ENCODE data around the gene PPP4R3B.

GRCh38 chr2:55526174-55526573 lies 91.2 kb downstream of the PPP4R3B start:
- no peak for TF ChIP-seq POLR2A (IDR thresholded peaks at IDR 0.05)
- no peak for TF ChIP-seq CTCF (IDR thresholded peaks at IDR 0.05)
